GM12892 (cell line): ENCODE measurements around the gene NADSYN1.

Experiments
- POLR2A ChIP-seq: IDR thresholded peaks from 2 replicates; pipeline ENCODE4 v1.6.1; 2011; ENCODE audit warnings: low read depth, low read length, control low read depth
- TAF1 ChIP-seq: IDR thresholded peaks from 2 replicates; pipeline ENCODE4 v1.6.1; 2011; ENCODE audit warnings: low read depth, mild to moderate bottlenecking, control low read depth, low read length, borderline replicate concordance

DNA sequence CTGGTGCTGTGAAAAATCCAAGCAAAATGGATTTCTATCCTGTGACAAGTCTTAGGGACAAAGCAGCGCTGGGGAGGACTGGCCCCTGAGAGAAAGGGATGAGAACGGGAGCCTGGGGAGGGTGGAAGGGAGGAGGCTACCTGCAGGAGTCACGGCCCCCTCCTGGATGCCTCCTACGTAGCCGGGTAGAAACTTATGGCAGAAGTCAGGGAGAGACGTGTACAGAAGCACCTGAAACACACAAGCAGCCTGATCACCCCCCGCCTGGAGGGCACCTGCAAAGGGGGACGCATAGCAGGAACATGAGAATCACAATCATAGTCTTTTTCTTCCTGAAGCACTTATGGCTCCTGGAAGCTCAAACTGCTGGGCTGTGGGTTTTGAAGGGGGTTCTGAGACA lies 10.9 kb upstream of the NADSYN1 start:
- TF ChIP-seq TAF1, result no peak
- no peak for TF ChIP-seq POLR2A
